ENCODE results near the gene KBTBD2.
A peak's percentile ranks its signal among the peaks of the same experiment; 100 is the strongest.

KBTBD2 gene

DNA sequence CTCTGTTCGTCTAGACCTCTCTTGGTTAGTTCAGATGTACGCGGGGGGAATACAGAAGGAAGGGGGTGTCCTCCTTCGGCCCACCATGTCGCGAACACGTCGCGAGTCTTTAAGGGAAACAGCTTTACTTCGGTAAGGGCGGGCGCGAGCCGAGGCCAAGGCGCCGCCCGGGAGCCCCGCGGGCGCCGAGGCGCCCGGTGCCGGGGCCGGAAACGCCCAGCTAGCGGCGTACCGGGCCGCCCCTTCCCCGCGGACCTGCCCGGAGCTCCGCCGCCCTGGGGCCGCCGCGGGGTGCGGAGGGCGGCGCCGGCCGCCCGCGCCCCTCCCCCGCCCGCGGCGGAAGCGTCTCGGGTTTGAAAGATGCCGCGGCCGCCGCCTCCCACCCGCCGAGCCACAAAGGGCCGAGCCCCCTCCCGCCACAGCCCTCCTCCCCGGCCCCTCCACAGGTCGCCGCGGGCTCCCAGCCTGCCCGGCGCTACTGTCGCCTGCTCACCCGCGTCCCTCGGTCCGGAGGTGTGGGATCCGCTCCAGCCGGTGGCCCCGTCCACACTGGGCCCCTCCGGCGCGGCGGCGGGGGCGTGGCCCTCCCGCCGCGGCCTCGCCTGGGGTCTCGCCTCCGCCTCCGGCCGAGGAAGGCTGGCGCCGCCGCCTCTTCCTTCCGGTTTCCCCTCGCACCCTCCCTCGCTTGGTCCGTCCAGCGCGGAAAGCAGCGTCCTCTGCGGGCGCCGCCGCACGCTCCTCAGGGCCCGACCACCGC, at the start of gene KBTBD2:
TSS of gene KBTBD2 (minus strand) at position 718 of the 757 bp plus-strand sequence. CDS start 12,156 bp downstream, outside the sequence.
- peak; percentile 97 for DNase-seq (ENCODE audit: low read depth)
- TF ChIP-seq MAX (IDR thresholded peaks at IDR 0.05; ENCODE audit: low read depth, low read length) (0 out of 2 replicates have a peak, but pooled peaks have one; percentile 15), POLR2A (IDR thresholded peaks at IDR 0.05; ENCODE audit: extremely low read depth, insufficient read length) (no peak)
- peak within 1 kb of the TSS; percentile 82 for H3K4me3 ChIP-seq (ENCODE audit: low read depth, low read length)

GRCh38 chr7:32941181-32941580, 49.6 kb upstream of the KBTBD2 start:
- no peak for DNase-seq (ENCODE audit: low read depth)
- no peak for TF ChIP-seq CTCF (IDR thresholded peaks at IDR 0.05; ENCODE audit: low read depth, low read length)
- TF ChIP-seq POLR2A (IDR thresholded peaks at IDR 0.05; ENCODE audit: extremely low read depth, insufficient read length) = no peak
- TF ChIP-seq MAX (IDR thresholded peaks at IDR 0.05; ENCODE audit: low read depth, low read length) = no peak
- TF ChIP-seq MYC (IDR thresholded peaks at IDR 0.05; ENCODE audit: low read depth, low read length) = no peak

DNA sequence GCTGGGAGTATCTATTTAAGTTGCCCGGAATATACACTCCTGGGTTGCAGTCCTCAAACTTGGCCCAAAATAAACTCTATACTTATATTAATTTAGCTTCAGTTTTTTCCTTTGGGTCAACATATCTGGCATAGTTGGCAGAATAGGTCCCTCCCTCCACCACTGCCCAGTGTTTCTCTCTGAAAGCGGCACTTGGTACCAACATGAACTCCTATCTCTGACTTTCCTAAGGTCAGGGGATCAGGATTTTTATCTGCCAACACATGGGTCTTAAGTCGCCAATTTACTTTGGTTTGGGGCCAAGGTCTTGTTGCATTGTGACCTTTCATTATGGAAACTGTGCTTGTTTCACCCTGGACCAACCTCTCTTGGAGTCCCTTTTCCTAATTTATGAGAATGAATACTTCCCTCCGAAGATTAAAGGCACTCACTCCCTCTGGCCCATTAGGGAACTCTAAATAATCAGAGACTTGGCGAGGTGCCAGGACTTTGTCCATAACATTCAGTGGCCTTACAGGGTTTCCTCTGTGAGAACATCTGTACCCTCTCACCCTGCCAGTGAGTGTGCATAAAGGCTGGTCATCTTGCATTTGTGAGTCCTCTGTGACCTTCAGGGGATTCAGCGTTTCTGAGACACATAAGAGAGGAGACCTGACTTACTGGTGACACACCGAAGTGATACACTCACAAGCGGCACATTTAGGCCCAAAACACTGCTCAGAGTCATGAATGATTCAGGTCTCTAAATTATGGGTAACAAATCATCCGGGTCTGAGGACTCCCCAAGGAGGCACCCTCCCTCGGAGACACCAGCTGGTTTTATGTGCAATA, 46.0 kb upstream of the KBTBD2 start:
- peak; percentile 32 for DNase-seq (ENCODE audit: low read depth)
- TF ChIP-seq MAX (IDR thresholded peaks at IDR 0.05; ENCODE audit: low read depth, low read length) = no peak
- no peak for TF ChIP-seq MYC (IDR thresholded peaks at IDR 0.05; ENCODE audit: low read depth, low read length)
- no peak for TF ChIP-seq CTCF (IDR thresholded peaks at IDR 0.05; ENCODE audit: low read depth, low read length)
- TF ChIP-seq POLR2A (IDR thresholded peaks at IDR 0.05; ENCODE audit: extremely low read depth, insufficient read length) = no peak
- H3K4me3 ChIP-seq (ENCODE audit: low read depth, low read length) = no peak overlapping the region

More at GRCh38 chr7:32941181-32941580, 49.6 kb upstream of the KBTBD2 start:
- H3K4me3 ChIP-seq (ENCODE audit: low read depth, low read length) = peak overlapping the region; percentile 87

GRCh38 chr7:32936689-32937088, 45.1 kb upstream of the KBTBD2 start:
- DNase-seq (ENCODE audit: low read depth) = no peak
- no peak overlapping the region for H3K4me3 ChIP-seq (ENCODE audit: low read depth, low read length)
- no peak for TF ChIP-seq MAX (IDR thresholded peaks at IDR 0.05; ENCODE audit: low read depth, low read length)
- TF ChIP-seq POLR2A (IDR thresholded peaks at IDR 0.05; ENCODE audit: extremely low read depth, insufficient read length) = no peak
- TF ChIP-seq CTCF (IDR thresholded peaks at IDR 0.05; ENCODE audit: low read depth, low read length) = no peak
- TF ChIP-seq MYC (IDR thresholded peaks at IDR 0.05; ENCODE audit: low read depth, low read length) = no peak

DNA sequence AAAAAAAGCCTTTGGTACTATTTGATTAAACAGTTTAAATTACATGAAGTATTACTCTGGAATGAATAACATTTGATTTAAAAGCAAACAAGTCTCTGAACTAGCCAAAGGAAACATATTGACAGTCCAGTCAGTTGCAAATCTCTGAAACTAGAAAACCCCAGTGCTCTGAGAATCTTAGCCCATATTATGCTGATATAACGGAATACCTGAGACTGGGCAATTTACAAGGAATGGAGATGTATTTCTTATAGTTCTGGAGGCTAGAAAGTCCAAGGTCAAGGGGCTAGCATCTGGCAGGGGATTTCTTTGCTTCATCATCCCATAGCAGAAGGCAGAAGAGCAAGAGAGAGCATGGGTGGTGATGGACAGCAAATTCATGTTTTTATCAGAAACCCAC, 44.0 kb upstream of the KBTBD2 start:
- DNase-seq (ENCODE audit: low read depth) = no peak
- TF ChIP-seq POLR2A (IDR thresholded peaks at IDR 0.05; ENCODE audit: extremely low read depth, insufficient read length) (no peak), MAX (IDR thresholded peaks at IDR 0.05; ENCODE audit: low read depth, low read length) (no peak), MYC (IDR thresholded peaks at IDR 0.05; ENCODE audit: low read depth, low read length) (no peak), CTCF (IDR thresholded peaks at IDR 0.05; ENCODE audit: low read depth, low read length) (no peak)
- H3K4me3 ChIP-seq (ENCODE audit: low read depth, low read length) = no peak overlapping the region
